Activated CD4-positive, CD25-positive, alpha-beta regulatory T cell treated with anti-CD3 and anti-CD28 coated beads, Interleukin-2, amount 50 U/mL, for 24 hours (primary cell): ENCODE data around the gene UCK2.

Experiments
- ATAC-seq, 2 donors: fragments of 150-1000 bp; cut with Tn5 transposase; one replicate each; pipeline ENCODE4 v1.10.0; 2021; ENCODE audit warnings: mild to moderate bottlenecking in 1 of 2, moderate library complexity in 1 of 2

The UCK2 gene

GRCh38 chr1:165834881-165835280 lies 7.5 kb downstream of the UCK2 start:
- no peak for ATAC-seq

GRCh38 chr1:165836664-165837482 lies 9.5 kb downstream of the UCK2 start:
- no peak for ATAC-seq

- ATAC-seq: no peak
Observed at GRCh38 chr1:165837838-165838364, 10.5 kb downstream of the UCK2 start.

- no peak for ATAC-seq
Observed at GRCh38 chr1:165840423-165840822, 13.0 kb downstream of the UCK2 start.

- ATAC-seq: peak; percentile 54 to 74
Observed at GRCh38 chr1:165841582-165842017, 14.2 kb downstream of the UCK2 start.

GRCh38 chr1:165842023-165842670 lies 14.7 kb downstream of the UCK2 start:
- no peak for ATAC-seq

- ATAC-seq: peak in 1 of 2 donors; percentile 25
Observed at GRCh38 chr1:165842671-165843129, 15.3 kb downstream of the UCK2 start.

GRCh38 chr1:165843304-165843703 lies 15.9 kb downstream of the UCK2 start:
- ATAC-seq: no peak

- no peak for ATAC-seq
Observed at GRCh38 chr1:165844114-165844798, 16.8 kb downstream of the UCK2 start.

GRCh38 chr1:165844933-165845332 lies 17.5 kb downstream of the UCK2 start:
- ATAC-seq: no peak

GRCh38 chr1:165845569-165845968 lies 18.2 kb downstream of the UCK2 start:
- ATAC-seq: no peak

- ATAC-seq: peak in 1 of 2 donors; percentile 44
Observed at GRCh38 chr1:165845992-165846748, 18.8 kb downstream of the UCK2 start.

- ATAC-seq: no peak
Observed at GRCh38 chr1:165847486-165847885, 20.1 kb downstream of the UCK2 start.

GRCh38 chr1:165849353-165850133 lies 22.1 kb downstream of the UCK2 start:
- no peak for ATAC-seq

- peak in 1 of 2 donors; percentile 38 for ATAC-seq
Observed at GRCh38 chr1:165851034-165851658, 23.7 kb downstream of the UCK2 start.

- ATAC-seq: no peak
Observed at GRCh38 chr1:165852871-165853270, 25.5 kb downstream of the UCK2 start.

GRCh38 chr1:165853528-165854075 lies 26.2 kb downstream of the UCK2 start:
- ATAC-seq: no peak

GRCh38 chr1:165854101-165854845 lies 26.9 kb downstream of the UCK2 start:
- no peak for ATAC-seq

- no peak for ATAC-seq
Observed at GRCh38 chr1:165855010-165855838, 27.8 kb downstream of the UCK2 start.
